ENCODE results near the gene FAM222A.

The FAM222A gene

DNA sequence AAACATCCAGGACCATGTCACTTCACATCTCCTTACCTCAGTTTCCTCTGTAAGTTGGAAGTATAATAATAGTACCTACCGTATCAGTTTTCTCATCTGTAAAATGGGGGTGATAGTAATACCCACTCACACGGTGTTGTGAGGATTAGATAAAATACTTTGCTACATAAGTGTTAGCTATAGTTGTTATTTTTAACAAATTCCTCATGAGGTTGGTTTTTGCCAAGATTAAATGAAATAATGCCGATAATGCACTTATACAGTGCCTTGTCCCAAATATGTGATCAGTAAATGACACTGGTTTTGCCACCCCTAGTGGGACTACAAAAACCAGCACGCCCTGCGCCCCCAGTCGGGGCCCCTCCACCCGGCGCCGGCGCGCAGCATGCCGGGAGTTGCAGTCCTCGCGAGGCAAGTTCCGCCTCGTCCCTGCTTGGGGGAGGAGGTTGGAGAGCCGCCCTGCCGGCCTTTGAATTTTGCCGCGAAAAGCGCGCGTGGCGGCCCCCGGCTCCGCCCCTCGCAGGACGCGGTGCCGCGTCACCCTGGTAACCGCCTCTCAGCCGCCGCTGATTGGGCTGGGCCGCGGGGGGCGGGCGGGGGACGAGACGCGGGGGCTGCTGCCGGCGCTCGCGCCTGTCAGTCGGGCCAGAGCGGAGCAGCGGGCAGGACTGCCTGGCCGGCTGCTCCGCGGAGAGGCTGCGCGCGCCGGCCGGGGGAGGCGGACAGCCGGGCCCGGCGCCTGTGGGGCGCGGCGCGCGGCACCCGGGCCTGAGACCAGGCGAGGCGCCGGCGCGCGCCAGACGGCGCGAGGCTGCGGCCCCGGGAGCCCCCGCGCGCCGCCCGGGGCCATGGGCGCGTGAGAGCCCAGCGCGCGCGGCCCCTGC lies at the start of gene FAM222A:
FAM222A (plus strand) TSS at position 639 of the 884 bp plus-strand sequence. CDS start 30,322 bp downstream, outside the sequence.
- DNase-seq (ENCODE audit: low read depth, low spot score): peak; percentile 94

DNA sequence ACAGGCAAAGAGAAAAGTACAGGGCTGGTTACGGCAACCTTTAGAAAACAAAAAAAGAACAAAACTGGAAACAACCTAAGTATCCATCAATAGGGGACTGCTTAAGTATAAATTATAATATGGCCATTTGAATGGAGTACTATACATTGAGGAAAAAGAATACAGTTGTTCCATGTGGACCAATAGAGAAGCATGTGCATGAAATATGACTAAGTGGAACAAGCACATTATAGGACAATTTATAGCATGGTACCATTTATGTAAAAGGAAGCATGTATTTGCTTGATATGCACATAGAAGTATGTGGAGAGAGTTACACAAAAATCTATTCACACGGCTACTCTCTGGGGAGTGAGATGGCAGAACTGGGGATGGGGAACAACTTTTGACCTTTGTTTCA lies 49.2 kb upstream of the FAM222A start:
- DNase-seq (ENCODE audit: low read depth, low spot score): no peak

GRCh38 chr12:109666068-109666467 lies 47.6 kb upstream of the FAM222A start:
- DNase-seq (ENCODE audit: low read depth, low spot score): no peak

GRCh38 chr12:109670731-109671130 lies 42.9 kb upstream of the FAM222A start:
- DNase-seq (ENCODE audit: low read depth, low spot score): no peak

DNA sequence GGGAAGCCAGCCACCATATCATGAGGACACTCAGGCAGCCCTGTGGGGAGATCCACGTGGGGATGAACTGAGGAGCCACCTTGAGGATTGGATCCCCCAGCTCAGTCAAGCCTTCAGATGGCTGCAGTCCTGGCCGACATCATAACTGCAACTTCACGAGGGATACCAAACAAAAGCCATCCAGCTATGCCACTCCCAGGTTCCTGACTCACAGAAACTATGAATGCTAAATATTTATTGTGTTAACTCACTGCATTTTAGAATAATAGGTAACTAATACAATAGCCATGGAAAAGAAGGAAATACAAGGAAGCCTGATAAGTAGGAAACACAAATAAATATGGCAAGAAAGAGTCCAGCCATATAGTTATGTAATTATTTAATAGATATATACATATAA lies 42.1 kb upstream of the FAM222A start:
- DNase-seq (ENCODE audit: low read depth, low spot score): no peak

DNA sequence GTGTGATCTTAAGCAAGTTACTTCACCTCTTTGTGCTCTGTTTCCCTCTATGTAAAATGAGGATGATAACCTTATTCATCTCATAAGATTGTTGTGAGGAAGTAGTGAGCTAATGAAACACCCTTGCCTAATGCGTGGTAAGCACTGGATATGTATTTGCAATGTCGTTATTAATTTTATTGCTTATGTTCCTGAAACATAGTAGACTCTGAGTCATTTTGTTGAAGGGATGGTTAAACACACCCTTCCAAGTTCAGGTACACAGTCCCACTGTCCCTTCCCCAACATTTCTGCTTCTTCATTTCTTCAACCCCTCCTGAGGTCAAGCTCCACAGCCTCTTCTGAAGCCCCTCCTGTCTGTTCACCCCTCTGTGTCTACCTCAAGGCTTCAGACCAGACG lies 40.2 kb upstream of the FAM222A start:
- no peak for DNase-seq (ENCODE audit: low read depth, low spot score)

DNA sequence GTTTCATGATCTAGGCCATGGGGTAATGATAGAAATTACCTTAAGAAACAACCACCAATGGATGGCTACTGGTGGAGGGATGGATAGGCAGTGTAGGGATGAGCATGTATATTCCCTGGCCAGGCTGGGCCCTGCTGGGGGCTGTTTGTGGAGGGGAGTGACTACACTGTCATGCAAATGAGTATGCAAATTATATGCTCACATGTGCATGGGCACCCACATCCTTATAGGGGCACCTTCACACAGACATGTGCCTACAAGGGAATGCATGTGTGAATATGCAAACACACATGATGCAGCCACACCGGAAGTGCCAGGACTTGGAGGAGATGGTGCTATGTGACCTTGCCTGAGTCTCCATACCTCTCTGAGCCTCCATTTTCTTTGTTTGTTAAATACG lies 39.7 kb upstream of the FAM222A start:
- DNase-seq (ENCODE audit: low read depth, low spot score): no peak

GRCh38 chr12:109675411-109675810 lies 38.2 kb upstream of the FAM222A start:
- no peak for DNase-seq (ENCODE audit: low read depth, low spot score)

DNA sequence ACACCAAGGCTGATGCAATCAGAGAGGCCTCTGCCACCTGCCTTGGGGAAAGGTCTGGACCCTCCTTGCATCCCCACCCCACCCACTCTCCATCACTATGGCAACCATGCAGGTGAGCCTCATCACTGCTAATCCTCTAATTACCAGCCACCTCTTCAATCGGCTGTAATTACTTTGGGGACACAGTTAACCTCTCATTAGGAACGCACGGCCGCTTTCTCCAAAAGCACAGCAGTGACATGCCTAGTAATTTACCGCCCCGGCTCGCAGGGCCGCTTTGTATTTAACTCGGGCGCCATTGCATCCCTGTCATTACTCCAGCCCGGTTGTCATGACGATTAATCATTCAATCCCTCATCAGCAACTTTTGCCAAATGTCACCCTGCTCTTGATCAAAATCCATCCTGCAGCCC lies 36.3 kb upstream of the FAM222A start:
- DNase-seq (ENCODE audit: low read depth, low spot score): no peak

DNA sequence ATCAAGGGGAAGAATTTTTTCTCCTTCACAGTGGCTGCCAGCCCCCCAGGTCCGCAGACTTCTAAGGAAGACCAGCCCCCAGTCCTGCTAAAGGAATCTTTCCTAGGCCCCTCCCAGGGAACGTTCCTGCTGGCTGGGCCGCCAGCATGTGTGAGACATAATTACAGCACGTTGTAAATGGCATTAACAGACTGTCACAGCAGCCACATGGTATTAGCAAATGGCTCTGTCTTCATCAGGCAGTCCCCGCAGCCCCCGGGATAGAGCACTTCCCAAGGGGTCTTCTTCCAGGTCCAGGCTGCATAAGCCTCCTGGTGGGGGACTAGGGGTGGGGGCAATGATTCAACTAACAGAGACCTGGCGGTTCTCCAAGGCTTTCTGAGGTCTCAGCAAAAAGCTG lies 34.9 kb upstream of the FAM222A start:
- DNase-seq (ENCODE audit: low read depth, low spot score): no peak

DNA sequence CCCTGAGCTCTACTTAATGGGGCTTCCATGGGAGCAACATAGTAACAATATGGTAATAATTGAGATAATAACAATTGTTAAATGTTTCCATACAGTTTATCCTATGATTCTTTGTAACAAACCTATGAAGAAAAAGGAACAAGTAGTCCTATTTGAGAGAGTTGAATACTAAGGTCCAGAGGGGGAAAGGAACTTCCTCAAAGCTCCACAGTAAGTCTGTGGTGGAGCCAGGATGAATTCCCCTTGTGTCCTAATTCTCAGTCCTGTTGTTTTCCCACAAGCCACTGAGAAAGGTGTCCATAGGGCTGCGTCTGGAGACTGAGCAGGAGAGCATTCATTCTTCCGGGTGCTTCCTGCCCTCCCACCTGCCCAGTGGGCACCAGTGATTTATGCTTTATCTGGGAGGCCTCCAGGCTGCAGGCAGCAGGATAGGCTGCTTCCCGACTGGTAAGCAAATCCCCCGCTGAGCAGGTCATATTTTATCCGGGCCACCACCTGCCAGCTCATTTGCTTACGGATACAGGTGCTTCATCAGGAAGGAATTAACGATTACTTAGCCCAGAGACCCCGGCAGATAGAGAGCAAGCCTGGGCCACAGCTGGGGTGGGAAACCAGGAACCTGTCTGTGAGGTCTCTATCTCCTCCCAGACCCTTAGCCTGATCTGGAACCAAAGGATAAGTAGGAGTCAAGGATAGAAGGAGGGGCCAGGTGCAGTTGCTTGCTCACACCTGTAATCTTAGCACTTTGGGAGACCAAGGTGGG lies 33.9 kb upstream of the FAM222A start:
- DNase-seq (ENCODE audit: low read depth, low spot score): no peak

- no peak for DNase-seq (ENCODE audit: low read depth, low spot score)
Observed at GRCh38 chr12:109680264-109681005, 33.2 kb upstream of the FAM222A start.

- no peak for DNase-seq (ENCODE audit: low read depth, low spot score)
Observed at GRCh38 chr12:109681986-109682707, 31.5 kb upstream of the FAM222A start.

GRCh38 chr12:109682708-109683060 lies 30.9 kb upstream of the FAM222A start:
- no peak for DNase-seq (ENCODE audit: low read depth, low spot score)

GRCh38 chr12:109683316-109683715 lies 30.3 kb upstream of the FAM222A start:
- no peak for DNase-seq (ENCODE audit: low read depth, low spot score)

GRCh38 chr12:109685574-109686447 lies 27.8 kb upstream of the FAM222A start:
- no peak for DNase-seq (ENCODE audit: low read depth, low spot score)

DNA sequence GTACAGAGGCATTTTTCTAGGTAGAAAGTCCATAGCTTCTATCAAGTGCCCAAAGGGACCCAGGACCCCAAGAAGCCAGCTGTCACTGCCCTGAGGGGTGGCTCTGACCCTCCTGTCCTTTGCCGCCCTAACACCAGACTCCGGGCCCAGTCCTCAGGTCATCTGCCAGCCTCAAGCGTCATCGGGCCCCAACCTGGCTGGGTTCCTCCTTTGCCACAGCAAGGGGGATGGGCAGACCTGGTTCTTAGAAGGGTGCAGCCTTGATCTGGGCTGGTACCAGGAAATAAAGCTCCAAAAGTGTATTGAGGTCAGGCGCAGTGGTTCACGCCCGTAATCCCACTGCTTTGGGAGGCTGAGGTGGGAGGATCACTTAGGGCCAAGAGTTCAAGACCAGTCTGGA lies 27.1 kb upstream of the FAM222A start:
- no peak for DNase-seq (ENCODE audit: low read depth, low spot score)

DNA sequence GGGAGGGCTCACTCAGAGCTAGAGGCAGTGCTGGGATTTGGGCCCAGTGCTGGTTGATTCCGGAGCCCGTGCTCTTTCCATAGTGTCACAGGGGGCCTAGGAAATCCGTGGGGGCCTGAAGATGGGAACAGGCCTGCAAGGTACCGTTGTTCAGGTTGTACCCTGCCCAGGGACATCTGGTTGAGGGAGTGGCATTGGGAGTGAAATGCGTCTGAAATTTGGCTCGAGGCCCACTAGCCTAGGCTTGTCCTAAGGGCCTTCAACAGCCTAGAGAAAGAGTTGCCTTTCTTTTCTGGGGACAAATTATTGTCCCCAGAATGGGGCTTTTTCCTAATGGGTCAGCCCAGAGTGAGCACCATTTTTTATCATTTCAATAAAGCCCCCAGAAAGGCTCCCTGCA lies 26.4 kb upstream of the FAM222A start:
- no peak for DNase-seq (ENCODE audit: low read depth, low spot score)

- DNase-seq (ENCODE audit: low read depth, low spot score): no peak
Observed at GRCh38 chr12:109689426-109689825, 24.2 kb upstream of the FAM222A start.

GRCh38 chr12:109693160-109693559 lies 20.5 kb upstream of the FAM222A start:
- DNase-seq (ENCODE audit: low read depth, low spot score): no peak
